SH-SY5Y (cell line): ENCODE results near the gene OTUB1.

Source experiments
- GATA2 ChIP-seq: IDR thresholded peaks from 2 replicates; pipeline ENCODE4 v1.6.1; 2011; ENCODE audit warnings: mild to moderate bottlenecking, low read depth, low read length
- GATA3 ChIP-seq: IDR thresholded peaks from 2 replicates; pipeline ENCODE4 v1.6.1; 2011; ENCODE audit warnings: low read depth, mild to moderate bottlenecking, low read length, moderate library complexity

DNA sequence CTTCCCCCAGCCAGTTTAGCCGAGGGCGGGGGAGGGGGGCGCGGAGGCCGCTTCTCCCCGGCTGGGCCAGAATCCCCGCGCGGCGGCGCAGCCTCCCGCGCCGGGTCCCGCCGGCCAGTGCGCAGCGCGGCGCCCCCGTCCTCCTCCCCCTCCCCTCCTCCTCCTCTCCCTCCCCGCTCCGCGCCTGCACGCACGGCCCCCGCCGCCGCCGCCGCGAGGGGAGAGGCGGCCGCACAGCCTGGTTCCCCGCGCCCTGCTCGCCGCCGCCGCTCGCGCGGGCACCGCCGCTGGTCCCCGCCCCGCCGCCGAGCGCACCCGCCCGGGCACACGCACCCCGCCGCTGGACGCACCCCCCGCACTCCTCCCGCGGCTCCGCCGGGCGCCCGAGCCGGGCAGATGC lies 49.3 kb downstream of the OTUB1 start, which contains the start of gene FLRT1:
- TF ChIP-seq GATA2 (no peak), GATA3 (no peak)
